ENCODE data around the gene SAMD4A.

The SAMD4A gene

GRCh38 chr14:54566410-54567223, at the start of gene SAMD4A:
Gene SAMD4A, plus strand, starts transcription at chr14:54567128. Its CDS starts 789 bp downstream, at chr14:54567917.
- Histone ChIP-seq H3K36me3 (ENCODE audit: control insufficient read depth, insufficient read depth, low read length) (no peaks in the 10 kb centered on the region), H3K27me3 (ENCODE audit: control insufficient read depth, insufficient read depth, low read length) (peaks cover 15% of the 10 kb centered on the region), H3K4me1 (ENCODE audit: control insufficient read depth, insufficient read depth, low read length) (no peaks in the 10 kb centered on the region), H3K9ac (ENCODE audit: low read depth, low read length) (peak within 1 kb of the TSS; percentile 12), H3K4me3 (ENCODE audit: low read depth, low read length) (peak within 1 kb of the TSS; percentile 66), H3K9me3 (ENCODE audit: control insufficient read depth, insufficient read depth, low read length) (no peaks in the 10 kb centered on the region)

- Histone ChIP-seq H3K4me3 (ENCODE audit: low read depth, low read length) (no peak overlapping the region), H3K27me3 (ENCODE audit: control insufficient read depth, insufficient read depth, low read length) (no peaks in the 10 kb centered on the region), H3K4me1 (ENCODE audit: control insufficient read depth, insufficient read depth, low read length) (no peaks in the 10 kb centered on the region), H3K9ac (ENCODE audit: low read depth, low read length) (no peak overlapping the region), H3K9me3 (ENCODE audit: control insufficient read depth, insufficient read depth, low read length) (no peaks in the 10 kb centered on the region), H3K36me3 (ENCODE audit: control insufficient read depth, insufficient read depth, low read length) (no peaks in the 10 kb centered on the region)
Measured at GRCh38 chr14:54524410-54524809, 42.5 kb upstream of the SAMD4A start.

GRCh38 chr14:54528973-54529372, 38.0 kb upstream of the SAMD4A start:
- H3K9ac ChIP-seq (ENCODE audit: low read depth, low read length) = no peak overlapping the region
- H3K27me3 ChIP-seq (ENCODE audit: control insufficient read depth, insufficient read depth, low read length) = no peaks in the 10 kb centered on the region
- no peaks in the 10 kb centered on the region for H3K36me3 ChIP-seq (ENCODE audit: control insufficient read depth, insufficient read depth, low read length)
- no peaks in the 10 kb centered on the region for H3K9me3 ChIP-seq (ENCODE audit: control insufficient read depth, insufficient read depth, low read length)
- no peak overlapping the region for H3K4me3 ChIP-seq (ENCODE audit: low read depth, low read length)
- H3K4me1 ChIP-seq (ENCODE audit: control insufficient read depth, insufficient read depth, low read length) = peaks cover 2% of the 10 kb centered on the region

- H3K36me3 ChIP-seq (ENCODE audit: control insufficient read depth, insufficient read depth, low read length) = no peaks in the 10 kb centered on the region
- H3K27me3 ChIP-seq (ENCODE audit: control insufficient read depth, insufficient read depth, low read length) = no peaks in the 10 kb centered on the region
- no peak overlapping the region for H3K4me3 ChIP-seq (ENCODE audit: low read depth, low read length)
- H3K4me1 ChIP-seq (ENCODE audit: control insufficient read depth, insufficient read depth, low read length) = peaks cover 2% of the 10 kb centered on the region
- H3K9ac ChIP-seq (ENCODE audit: low read depth, low read length) = no peak overlapping the region
- H3K9me3 ChIP-seq (ENCODE audit: control insufficient read depth, insufficient read depth, low read length) = no peaks in the 10 kb centered on the region
Measured at GRCh38 chr14:54529811-54530210, 37.1 kb upstream of the SAMD4A start.

- Histone ChIP-seq H3K27me3 (ENCODE audit: control insufficient read depth, insufficient read depth, low read length) (no peaks in the 10 kb centered on the region), H3K4me1 (ENCODE audit: control insufficient read depth, insufficient read depth, low read length) (peaks cover 2% of the 10 kb centered on the region), H3K9ac (ENCODE audit: low read depth, low read length) (no peak overlapping the region), H3K36me3 (ENCODE audit: control insufficient read depth, insufficient read depth, low read length) (no peaks in the 10 kb centered on the region), H3K4me3 (ENCODE audit: low read depth, low read length) (no peak overlapping the region), H3K9me3 (ENCODE audit: control insufficient read depth, insufficient read depth, low read length) (no peaks in the 10 kb centered on the region)
Measured at GRCh38 chr14:54532111-54533012, 34.6 kb upstream of the SAMD4A start.

- H3K9me3 ChIP-seq (ENCODE audit: control insufficient read depth, insufficient read depth, low read length) = no peaks in the 10 kb centered on the region
- no peak overlapping the region for H3K9ac ChIP-seq (ENCODE audit: low read depth, low read length)
- peaks cover 2% of the 10 kb centered on the region for H3K4me1 ChIP-seq (ENCODE audit: control insufficient read depth, insufficient read depth, low read length)
- no peaks in the 10 kb centered on the region for H3K27me3 ChIP-seq (ENCODE audit: control insufficient read depth, insufficient read depth, low read length)
- no peak overlapping the region for H3K4me3 ChIP-seq (ENCODE audit: low read depth, low read length)
- no peaks in the 10 kb centered on the region for H3K36me3 ChIP-seq (ENCODE audit: control insufficient read depth, insufficient read depth, low read length)
Measured at GRCh38 chr14:54533100-54533499, 33.8 kb upstream of the SAMD4A start.

GRCh38 chr14:54535126-54535525, 31.8 kb upstream of the SAMD4A start:
- no peaks in the 10 kb centered on the region for H3K27me3 ChIP-seq (ENCODE audit: control insufficient read depth, insufficient read depth, low read length)
- no peaks in the 10 kb centered on the region for H3K9me3 ChIP-seq (ENCODE audit: control insufficient read depth, insufficient read depth, low read length)
- peaks cover 2% of the 10 kb centered on the region for H3K4me1 ChIP-seq (ENCODE audit: control insufficient read depth, insufficient read depth, low read length)
- no peak overlapping the region for H3K4me3 ChIP-seq (ENCODE audit: low read depth, low read length)
- H3K36me3 ChIP-seq (ENCODE audit: control insufficient read depth, insufficient read depth, low read length) = no peaks in the 10 kb centered on the region
- H3K9ac ChIP-seq (ENCODE audit: low read depth, low read length) = no peak overlapping the region

GRCh38 chr14:54535646-54536045, 31.3 kb upstream of the SAMD4A start:
- Histone ChIP-seq H3K9ac (ENCODE audit: low read depth, low read length) (no peak overlapping the region), H3K27me3 (ENCODE audit: control insufficient read depth, insufficient read depth, low read length) (no peaks in the 10 kb centered on the region), H3K4me3 (ENCODE audit: low read depth, low read length) (no peak overlapping the region), H3K9me3 (ENCODE audit: control insufficient read depth, insufficient read depth, low read length) (no peaks in the 10 kb centered on the region), H3K4me1 (ENCODE audit: control insufficient read depth, insufficient read depth, low read length) (peaks cover 2% of the 10 kb centered on the region), H3K36me3 (ENCODE audit: control insufficient read depth, insufficient read depth, low read length) (no peaks in the 10 kb centered on the region)

- Histone ChIP-seq H3K9ac (ENCODE audit: low read depth, low read length) (no peak overlapping the region), H3K36me3 (ENCODE audit: control insufficient read depth, insufficient read depth, low read length) (no peaks in the 10 kb centered on the region), H3K9me3 (ENCODE audit: control insufficient read depth, insufficient read depth, low read length) (no peaks in the 10 kb centered on the region), H3K27me3 (ENCODE audit: control insufficient read depth, insufficient read depth, low read length) (no peaks in the 10 kb centered on the region), H3K4me3 (ENCODE audit: low read depth, low read length) (no peak overlapping the region), H3K4me1 (ENCODE audit: control insufficient read depth, insufficient read depth, low read length) (peaks cover 2% of the 10 kb centered on the region)
Measured at GRCh38 chr14:54537651-54538050, 29.3 kb upstream of the SAMD4A start.

GRCh38 chr14:54538055-54538454, 28.9 kb upstream of the SAMD4A start:
- Histone ChIP-seq H3K4me1 (ENCODE audit: control insufficient read depth, insufficient read depth, low read length) (no peaks in the 10 kb centered on the region), H3K4me3 (ENCODE audit: low read depth, low read length) (no peak overlapping the region), H3K27me3 (ENCODE audit: control insufficient read depth, insufficient read depth, low read length) (no peaks in the 10 kb centered on the region), H3K9ac (ENCODE audit: low read depth, low read length) (no peak overlapping the region), H3K36me3 (ENCODE audit: control insufficient read depth, insufficient read depth, low read length) (no peaks in the 10 kb centered on the region), H3K9me3 (ENCODE audit: control insufficient read depth, insufficient read depth, low read length) (no peaks in the 10 kb centered on the region)

- no peaks in the 10 kb centered on the region for H3K36me3 ChIP-seq (ENCODE audit: control insufficient read depth, insufficient read depth, low read length)
- H3K27me3 ChIP-seq (ENCODE audit: control insufficient read depth, insufficient read depth, low read length) = no peaks in the 10 kb centered on the region
- H3K9me3 ChIP-seq (ENCODE audit: control insufficient read depth, insufficient read depth, low read length) = no peaks in the 10 kb centered on the region
- H3K4me1 ChIP-seq (ENCODE audit: control insufficient read depth, insufficient read depth, low read length) = no peaks in the 10 kb centered on the region
- H3K9ac ChIP-seq (ENCODE audit: low read depth, low read length) = no peak overlapping the region
- H3K4me3 ChIP-seq (ENCODE audit: low read depth, low read length) = no peak overlapping the region
Measured at GRCh38 chr14:54547583-54547982, 19.3 kb upstream of the SAMD4A start.

- Histone ChIP-seq H3K9ac (ENCODE audit: low read depth, low read length) (no peak overlapping the region), H3K27me3 (ENCODE audit: control insufficient read depth, insufficient read depth, low read length) (no peaks in the 10 kb centered on the region), H3K4me1 (ENCODE audit: control insufficient read depth, insufficient read depth, low read length) (no peaks in the 10 kb centered on the region), H3K4me3 (ENCODE audit: low read depth, low read length) (no peak overlapping the region), H3K36me3 (ENCODE audit: control insufficient read depth, insufficient read depth, low read length) (no peaks in the 10 kb centered on the region), H3K9me3 (ENCODE audit: control insufficient read depth, insufficient read depth, low read length) (no peaks in the 10 kb centered on the region)
Measured at GRCh38 chr14:54548491-54548890, 18.4 kb upstream of the SAMD4A start.
